RWPE2 (cell line): ENCODE data around the gene THSD4.

Source experiments
- ATAC-seq: fragments of 200-7000 bp; cut with Tn5 transposase; 3 replicates; pipeline ENCODE4 v1.9.1; 2021; ENCODE audit warnings: low read depth
- DNase-seq: peaks from one replicate; pipeline ENCODE4 v3.0.0-alpha.2; 2020; ENCODE audit warnings: low spot score
- H3K27ac ChIP-seq: fragments of 450-650 bp; 2 replicates; pipeline ENCODE4 v1.5.1; 2017; ENCODE audit warnings: mild to moderate bottlenecking; ENCODE audit not compliant: poor library complexity, severe bottlenecking
- H3K27me3 ChIP-seq: fragments of 250-450 bp; sonication (Bioruptor Pico); 2 replicates; pipeline ENCODE4 v1.5.1; 2021; ENCODE audit warnings: mild to moderate bottlenecking, moderate library complexity; ENCODE audit not compliant: insufficient read depth, poor library complexity, severe bottlenecking
- H3K36me3 ChIP-seq: fragments of 250-450 bp; sonication (Bioruptor Pico); 2 replicates; pipeline ENCODE4 v1.5.1; 2020; ENCODE audit warnings: low read depth, mild to moderate bottlenecking, moderate library complexity
- H3K4me1 ChIP-seq: fragments of 250-450 bp; sonication (Bioruptor Pico); 2 replicates; pipeline ENCODE4 v1.5.1; 2021; ENCODE audit warnings: mild to moderate bottlenecking, moderate library complexity; ENCODE audit not compliant: insufficient read depth, poor library complexity, severe bottlenecking
- H3K4me3 ChIP-seq: fragments of 250-450 bp; sonication (Bioruptor Pico); 2 replicates; pipeline ENCODE4 v1.5.1; 2021; ENCODE audit warnings: mild to moderate bottlenecking, moderate library complexity; ENCODE audit not compliant: severe bottlenecking
- H3K9me3 ChIP-seq: fragments of 250-450 bp; sonication (Bioruptor Pico); 2 replicates; pipeline ENCODE4 v1.5.1; 2021; ENCODE audit warnings: mild to moderate bottlenecking, moderate library complexity; ENCODE audit not compliant: severe bottlenecking
- CTCF ChIP-seq: fragments of 450-650 bp; IDR thresholded peaks from one replicate; pipeline ENCODE4 v1.5.1; 2017; ENCODE audit warnings: mild to moderate bottlenecking, moderate library complexity; ENCODE audit not compliant: poor library complexity, severe bottlenecking

Gene THSD4

GRCh38 chr15:71810256-71811035 lies 695.2 kb downstream of the THSD4 start, which contains the start of gene NR2E3:
Gene NR2E3, plus strand, starts transcription at chr15:71810554. Its CDS starts 190 bp downstream, at chr15:71810744.
- ATAC-seq = no peak

GRCh38 chr15:71811036-71811736 lies 695.9 kb downstream of the THSD4 start:
- H3K4me3 ChIP-seq = no peak overlapping the region

More at GRCh38 chr15:71810256-71811035, 695.2 kb downstream of the THSD4 start, which contains the start of gene NR2E3:
- Histone ChIP-seq H3K27ac (no peak within 1 kb of the TSS), H3K9me3 (no peaks in the 10 kb centered on the region), H3K36me3 (no peaks in the 10 kb centered on the region), H3K4me3 (no peak within 1 kb of the TSS), H3K27me3 (no peaks in the 10 kb centered on the region), H3K4me1 (peaks cover 5% of the 10 kb centered on the region)
- no peak for DNase-seq
- TF ChIP-seq CTCF = no peak

GRCh38 chr15:71811752-71812735 lies 696.8 kb downstream of the THSD4 start:
- H3K4me3 ChIP-seq = no peak overlapping the region
- H3K36me3 ChIP-seq = no peaks in the 10 kb centered on the region
- DNase-seq = peak; percentile 80
- TF ChIP-seq CTCF = no peak
- no peaks in the 10 kb centered on the region for H3K27me3 ChIP-seq
- H3K9me3 ChIP-seq = no peaks in the 10 kb centered on the region
- no peak for ATAC-seq
- no peak overlapping the region for H3K27ac ChIP-seq
- no peaks in the 10 kb centered on the region for H3K4me1 ChIP-seq

More at GRCh38 chr15:71811036-71811736, 695.9 kb downstream of the THSD4 start:
- ATAC-seq = no peak
- H3K9me3 ChIP-seq = no peaks in the 10 kb centered on the region
- H3K4me1 ChIP-seq = peaks cover 4% of the 10 kb centered on the region
- no peaks in the 10 kb centered on the region for H3K36me3 ChIP-seq
- no peaks in the 10 kb centered on the region for H3K27me3 ChIP-seq
- no peak for TF ChIP-seq CTCF
- DNase-seq = no peak
- H3K27ac ChIP-seq = no peak overlapping the region

- no peak for TF ChIP-seq CTCF
- Histone ChIP-seq H3K9me3 (no peaks in the 10 kb centered on the region), H3K36me3 (no peaks in the 10 kb centered on the region)
Measured at GRCh38 chr15:71812966-71813722, 697.9 kb downstream of the THSD4 start.

More at GRCh38 chr15:71812966-71813722, 697.9 kb downstream of the THSD4 start:
- Histone ChIP-seq H3K4me3 (no peak overlapping the region), H3K27me3 (no peaks in the 10 kb centered on the region), H3K4me1 (no peaks in the 10 kb centered on the region), H3K27ac (no peak overlapping the region)
- DNase-seq (no peak), ATAC-seq (no peak)
